ENCODE measurements around the gene SMAD7. TPM values are rescaled to one million over a fixed set of nuclear protein-coding genes. Genes with fewer than 3 reads are reported as not detected.

Gene SMAD7
- polyA plus RNA-seq, 3 donors: 1.4 to 9.4 (median 1.5) TPM

- peaks cover 38 to 48% of the 10 kb centered on the region in 2 donors for H3K4me1 ChIP-seq (ENCODE audit: control insufficient read depth in 1 of 2, insufficient read depth in 2 of 2, low read length in 2 of 2)
- Mint-ChIP-seq H3K27ac (no peak overlapping the region), H3K9me3 (peaks cover 0 to 1% (median 0%) of the 10 kb centered on the region in 7 donors), H3K4me3 (no peak overlapping the region), H3K27me3 (ENCODE audit: low read depth in 3 of 3) (peaks cover 0 to 14% (median 6%) of the 10 kb centered on the region in 3 donors), H3K4me1 (peaks cover 51% of the 10 kb centered on the region), H3K36me3 (peaks cover 0 to 5% of the 10 kb centered on the region in 2 donors)
- H3K79me2 ChIP-seq (ENCODE audit: insufficient read depth, low read length): no peaks in the 10 kb centered on the region
- no peak for DNase-seq
- H3K4me2 ChIP-seq (replicated peaks; ENCODE audit: extremely low read depth, low read length, poor library complexity, severe bottlenecking): no peak overlapping the region
- no peaks in the 10 kb centered on the region for H4K20me1 ChIP-seq (ENCODE audit: insufficient read depth, low read length)
- no peaks in the 10 kb centered on the region for H3K27me3 ChIP-seq (ENCODE audit: control insufficient read depth in 2 of 2, insufficient read depth in 2 of 2, low read length in 2 of 2)
- no peak overlapping the region for H2AFZ ChIP-seq (ENCODE audit: insufficient read depth, low read depth, low read length, poor library complexity, severe bottlenecking)
- H3K9me3 ChIP-seq (replicated peaks in 1 of 2; ENCODE audit: control insufficient read depth in 1 of 2, insufficient read depth in 1 of 2, low read length in 2 of 2): no peaks in the 10 kb centered on the region
- no peak overlapping the region for H3K9ac ChIP-seq (ENCODE audit: insufficient read depth, low read length, poor library complexity, severe bottlenecking)
- no peaks in the 10 kb centered on the region for H3K36me3 ChIP-seq (replicated peaks in 1 of 2; ENCODE audit: control insufficient read depth in 1 of 2, insufficient read depth in 2 of 2, low read length in 2 of 2)
- H3K27ac ChIP-seq (ENCODE audit: low read depth in 1 of 2, low read length in 2 of 2): no peak overlapping the region
- TF ChIP-seq CTCF (IDR thresholded peaks at IDR 0.05): no peak
- H3K4me3 ChIP-seq (replicated peaks in 1 of 3; ENCODE audit: low read depth in 2 of 3, low read length in 3 of 3): no peak overlapping the region
- intact Hi-C loops (cut with micrococcal nuclease): loop anchor here (5.0 kb wide), 1 partner anchor 43 kb away; the partner anchor contains the start of gene SMAD7 (in 2 of the 2)
- 92% methylated on average over 17 of the region's 20 CpGs for WGBS (ENCODE audit: insufficient coverage)
Measured at GRCh38 chr18:48994926-48995835, 44.4 kb upstream of the SMAD7 start.

- Histone ChIP-seq H3K79me2 (ENCODE audit: insufficient read depth, low read length) (no peaks in the 10 kb centered on the region), H3K27ac (ENCODE audit: low read depth in 1 of 2, low read length in 2 of 2) (no peak overlapping the region), H3K27me3 (ENCODE audit: control insufficient read depth in 2 of 2, insufficient read depth in 2 of 2, low read length in 2 of 2) (no peaks in the 10 kb centered on the region), H3K36me3 (replicated peaks in 1 of 2; ENCODE audit: control insufficient read depth in 1 of 2, insufficient read depth in 2 of 2, low read length in 2 of 2) (no peaks in the 10 kb centered on the region), H3K4me3 (replicated peaks in 1 of 3; ENCODE audit: low read depth in 2 of 3, low read length in 3 of 3) (no peak overlapping the region), H3K4me1 (ENCODE audit: control insufficient read depth in 1 of 2, insufficient read depth in 2 of 2, low read length in 2 of 2) (peaks cover 38 to 48% of the 10 kb centered on the region in 2 donors), H3K9ac (ENCODE audit: insufficient read depth, low read length, poor library complexity, severe bottlenecking) (no peak overlapping the region), H2AFZ (ENCODE audit: insufficient read depth, low read depth, low read length, poor library complexity, severe bottlenecking) (no peak overlapping the region), H3K4me2 (replicated peaks; ENCODE audit: extremely low read depth, low read length, poor library complexity, severe bottlenecking) (no peak overlapping the region), H3K9me3 (replicated peaks in 1 of 2; ENCODE audit: control insufficient read depth in 1 of 2, insufficient read depth in 1 of 2, low read length in 2 of 2) (no peaks in the 10 kb centered on the region), H4K20me1 (ENCODE audit: insufficient read depth, low read length) (no peaks in the 10 kb centered on the region)
- no peaks in the 10 kb centered on the region for H3K9me3 Mint-ChIP-seq
- peaks cover 51% of the 10 kb centered on the region for H3K4me1 Mint-ChIP-seq
- no peak for TF ChIP-seq CTCF (IDR thresholded peaks at IDR 0.05)
- H3K4me3 Mint-ChIP-seq: no peak overlapping the region
- H3K27me3 Mint-ChIP-seq (ENCODE audit: low read depth in 3 of 3): peaks cover 0 to 16% (median 6%) of the 10 kb centered on the region in 3 donors
- peak overlapping the region in 5 of 7 donors; percentile 26 to 64 (median 33) for H3K27ac Mint-ChIP-seq
- H3K36me3 Mint-ChIP-seq: peaks cover 0 to 5% of the 10 kb centered on the region in 2 donors
- WGBS (ENCODE audit: insufficient coverage): no CpG with 5 or more reads among the region's 15 CpGs
- intact Hi-C loops (cut with micrococcal nuclease): loop anchor here (5.0 kb wide), 1 partner anchor 42 kb away; the partner anchor contains the start of gene SMAD7 (in 2 of the 2)
- DNase-seq: no peak
Measured at GRCh38 chr18:48994044-48994651, 43.4 kb upstream of the SMAD7 start.
